GM12878 (cell line): ENCODE data around the gene NEDD8. TPM values are rescaled to one million over a fixed set of nuclear protein-coding genes. Genes with fewer than 3 reads are reported as not detected.
A peak's percentile ranks its signal among the peaks of the same experiment; 100 is the strongest.

Experiments used
- BMI1 ChIP-seq: fragments of 450-650 bp; IDR thresholded peaks from 2 replicates; pipeline ENCODE4 v1.6.1; 2016; ENCODE audit warnings: mild to moderate bottlenecking, moderate library complexity, borderline replicate concordance
- CHD1 ChIP-seq: IDR thresholded peaks from 2 replicates; pipeline ENCODE4 v1.6.1; 2012; ENCODE audit warnings: low read depth, low read length, improper control_type of control experiment
- EED ChIP-seq: sonication (generic); IDR thresholded peaks from 2 replicates; pipeline ENCODE4 v1.6.1; 2016; ENCODE audit warnings: antibody characterized with exemption, low read depth
- ETV6 ChIP-seq, 2 experiments: fragments of 450-650 bp in 1 of 2; IDR thresholded peaks in 1 of 2; conservative IDR thresholded peaks in 1 of 2; 2 replicates each; pipeline ENCODE4 v1.6.1; 2014; ENCODE audit warnings: antibody characterized with exemption in 1 of 2, borderline replicate concordance in 1 of 2, low read depth in 1 of 2, mild to moderate bottlenecking in 1 of 2, moderate library complexity in 1 of 2
- GABPA ChIP-seq: IDR thresholded peaks from 2 replicates; pipeline ENCODE4 v1.6.1; 2014; ENCODE audit warnings: antibody characterized with exemption, low read depth, mild to moderate bottlenecking, inconsistent platforms
- HCFC1 ChIP-seq: fragments of 150-350 bp; IDR thresholded peaks from 2 replicates; pipeline ENCODE4 v1.6.1; 2014; ENCODE audit warnings: low read length
- HDAC6 ChIP-seq: fragments of 200-600 bp; sonication (generic); IDR thresholded peaks from one replicate; pipeline ENCODE4 v1.8.0; 2017; ENCODE audit warnings: antibody characterized with exemption; ENCODE audit not compliant: unreplicated experiment
- MEF2B ChIP-seq: fragments of 450-650 bp; IDR thresholded peaks from 2 replicates; pipeline ENCODE4 v1.6.1; 2018; ENCODE audit warnings: mild to moderate bottlenecking, moderate library complexity; ENCODE audit not compliant: partially characterized antibody, poor library complexity, severe bottlenecking
- RUNX3 ChIP-seq: IDR thresholded peaks from 2 replicates; pipeline ENCODE4 v1.6.1; 2012; ENCODE audit warnings: low read length, inconsistent platforms
- SIN3A ChIP-seq: IDR thresholded peaks from 2 replicates; pipeline ENCODE4 v1.6.1; 2012; ENCODE audit warnings: low read depth, low read length, improper control_type of control experiment
- STAT1 ChIP-seq: fragments of 450-650 bp; conservative IDR thresholded peaks from 2 replicates; pipeline ENCODE4 v1.6.1; 2014; ENCODE audit warnings: antibody characterized with exemption, mild to moderate bottlenecking
- TARDBP ChIP-seq: IDR thresholded peaks from 2 replicates; pipeline ENCODE4 v1.6.1; 2016; ENCODE audit warnings: borderline replicate concordance
- ZBED1 ChIP-seq: IDR thresholded peaks from 2 replicates; pipeline ENCODE4 v1.6.1; 2016; ENCODE audit warnings: borderline replicate concordance
- ZNF24 ChIP-seq: fragments of 450-650 bp; IDR thresholded peaks from 2 replicates; pipeline ENCODE4 v1.6.1; 2017; ENCODE audit warnings: antibody characterized with exemption, mild to moderate bottlenecking
- polyA plus RNA-seq, 11 experiments: library from polyadenylated mRNA; depleted of rRNA in 4 of 11; unstranded in 6 of 11; stranded (reverse) in 5 of 11; fragments of >200 nt; fragmentation: Nextera tagmentation in 4 of 11; fragmentation: Illumina TruSeq in 1 of 11; extraction: Ambion mirVana in 4 of 11; extraction: Trizol in 1 of 11; gene quantifications; 1 replicate in 1 of 11; 2 replicates in 10 of 11; pipeline versions ENCODE4 v1.2.1 to v1.2.3, GENCODE V29; 2011 to 2016; ENCODE audit warnings: inconsistent platforms in 2 of 11, missing spikeins in 2 of 11, low read depth in 1 of 11
- total RNA-seq, 4 experiments: library from RNA; depleted of rRNA in 3 of 4; stranded (reverse); fragments of >200 nt in 3 of 4; fragmentation: Illumina TruSeq in 1 of 4; extraction: Trizol in 1 of 4; gene quantifications; 2 replicates each; pipeline versions ENCODE4 v1.2.1 to v1.2.3, GENCODE V29; 2013 to 2021
- TF ChIP-seq, protein P1 (sequence below): fragments of 450-650 bp; IDR thresholded peaks from 2 replicates; pipeline ENCODE4 v1.6.1; 2016; ENCODE audit warnings: mild to moderate bottlenecking
- TF ChIP-seq, protein P2 (sequence below): fragments of 450-650 bp; IDR thresholded peaks from 2 replicates; pipeline ENCODE4 v1.6.1; 2018; ENCODE audit warnings: borderline replicate concordance, mild to moderate bottlenecking; ENCODE audit not compliant: partially characterized antibody
- TF ChIP-seq, protein P3 (sequence below): fragments of 450-650 bp; IDR thresholded peaks from 2 replicates; pipeline ENCODE4 v1.6.1; 2017; ENCODE audit warnings: antibody characterized with exemption, mild to moderate bottlenecking, moderate library complexity
- TF ChIP-seq, protein P4 (sequence below): IDR thresholded peaks from 2 replicates; pipeline ENCODE4 v1.6.1; 2012; ENCODE audit warnings: low read depth, low read length, improper control_type of control experiment
- TF ChIP-seq, protein P5 (sequence below): IDR thresholded peaks from 2 replicates; pipeline ENCODE4 v1.6.1; 2012; ENCODE audit warnings: low read depth, low read length, improper control_type of control experiment

NEDD8 gene
- total and polyA plus RNA-seq, 10 of the 15 experiments (the other 5 are each of a cell fraction or from before 2014, with no cell fraction given) = 164 to 991 (median 300) TPM

DNA sequence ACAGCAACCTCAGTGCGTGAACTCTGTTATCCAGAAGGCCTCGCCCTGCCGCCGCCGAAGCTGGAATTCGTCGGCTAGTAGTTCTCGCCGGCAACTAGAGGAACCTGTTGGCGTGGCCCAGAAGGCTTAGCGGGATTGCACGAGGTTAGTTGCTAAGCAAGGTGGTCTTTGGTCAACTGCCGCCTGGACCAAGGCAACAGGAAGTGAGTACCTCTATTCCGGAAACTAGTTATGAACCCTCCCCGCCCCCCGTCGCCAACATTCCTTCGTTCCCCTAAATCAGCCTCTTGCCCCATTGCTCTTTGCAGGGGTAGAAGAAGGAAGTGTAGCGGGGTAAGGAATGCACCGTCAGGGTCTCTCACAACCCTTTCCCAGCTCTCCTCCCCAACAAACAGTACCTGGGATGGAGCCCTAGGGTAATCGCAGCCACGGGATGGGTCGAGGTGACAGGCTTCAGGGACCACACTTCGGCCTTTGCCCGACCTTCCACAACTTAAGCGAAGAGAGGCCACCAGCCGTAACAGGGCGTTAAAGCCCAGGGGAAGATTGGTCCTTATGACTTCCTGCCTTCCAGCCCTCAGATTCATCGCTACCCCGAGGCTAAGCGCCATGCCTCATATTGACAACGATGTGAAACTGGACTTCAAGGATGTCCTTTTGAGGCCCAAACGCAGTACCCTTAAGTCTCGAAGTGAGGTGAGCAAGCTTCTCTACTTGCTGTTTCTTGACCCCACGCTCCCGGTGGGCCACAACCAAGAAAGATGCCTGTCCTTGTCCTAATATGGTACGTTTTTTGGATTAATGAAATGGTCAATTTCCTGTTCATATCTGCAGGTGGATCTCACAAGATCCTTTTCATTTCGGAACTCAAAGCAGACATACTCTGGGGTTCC lies 724 bp upstream of the NEDD8 start, which contains the start of gene GMPR2 (continued):
- TF ChIP-seq, protein P1, sequence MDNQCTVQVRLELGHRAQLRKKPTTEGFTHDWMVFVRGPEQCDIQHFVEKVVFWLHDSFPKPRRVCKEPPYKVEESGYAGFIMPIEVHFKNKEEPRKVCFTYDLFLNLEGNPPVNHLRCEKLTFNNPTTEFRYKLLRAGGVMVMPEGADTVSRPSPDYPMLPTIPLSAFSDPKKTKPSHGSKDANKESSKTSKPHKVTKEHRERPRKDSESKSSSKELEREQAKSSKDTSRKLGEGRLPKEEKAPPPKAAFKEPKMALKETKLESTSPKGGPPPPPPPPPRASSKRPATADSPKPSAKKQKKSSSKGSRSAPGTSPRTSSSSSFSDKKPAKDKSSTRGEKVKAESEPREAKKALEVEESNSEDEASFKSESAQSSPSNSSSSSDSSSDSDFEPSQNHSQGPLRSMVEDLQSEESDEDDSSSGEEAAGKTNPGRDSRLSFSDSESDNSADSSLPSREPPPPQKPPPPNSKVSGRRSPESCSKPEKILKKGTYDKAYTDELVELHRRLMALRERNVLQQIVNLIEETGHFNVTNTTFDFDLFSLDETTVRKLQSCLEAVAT = no peak; the same call in 1 of the 2 replicates
- TF ChIP-seq HDAC6 (no peak), MEF2B (no peak), SIN3A (no peak; the same call in 1 of the 2 replicates), RUNX3 (0 out of 2 replicates have a peak, but pooled peaks have one; percentile 16), CHD1 (no peak), TARDBP (no peak), ZNF24 (no peak), ETV6 (conservative IDR thresholded peaks at IDR 0.05 in 1 of 2, IDR thresholded peaks at IDR 0.05 in 1 of 2; ENCODE audit: borderline replicate concordance in 1 of 2, low read depth in 1 of 2) (0 out of 4 replicates have a peak, but pooled peaks of 1 of the 2 experiments have one; percentile 17), STAT1 (no peak), BMI1 (0 out of 2 replicates have a peak, but pooled peaks have one; percentile 22), HCFC1 (no peak), ZBED1 (no peak), EED (no peak), GABPA (peak; percentile 88)
- TF ChIP-seq, protein P2, sequence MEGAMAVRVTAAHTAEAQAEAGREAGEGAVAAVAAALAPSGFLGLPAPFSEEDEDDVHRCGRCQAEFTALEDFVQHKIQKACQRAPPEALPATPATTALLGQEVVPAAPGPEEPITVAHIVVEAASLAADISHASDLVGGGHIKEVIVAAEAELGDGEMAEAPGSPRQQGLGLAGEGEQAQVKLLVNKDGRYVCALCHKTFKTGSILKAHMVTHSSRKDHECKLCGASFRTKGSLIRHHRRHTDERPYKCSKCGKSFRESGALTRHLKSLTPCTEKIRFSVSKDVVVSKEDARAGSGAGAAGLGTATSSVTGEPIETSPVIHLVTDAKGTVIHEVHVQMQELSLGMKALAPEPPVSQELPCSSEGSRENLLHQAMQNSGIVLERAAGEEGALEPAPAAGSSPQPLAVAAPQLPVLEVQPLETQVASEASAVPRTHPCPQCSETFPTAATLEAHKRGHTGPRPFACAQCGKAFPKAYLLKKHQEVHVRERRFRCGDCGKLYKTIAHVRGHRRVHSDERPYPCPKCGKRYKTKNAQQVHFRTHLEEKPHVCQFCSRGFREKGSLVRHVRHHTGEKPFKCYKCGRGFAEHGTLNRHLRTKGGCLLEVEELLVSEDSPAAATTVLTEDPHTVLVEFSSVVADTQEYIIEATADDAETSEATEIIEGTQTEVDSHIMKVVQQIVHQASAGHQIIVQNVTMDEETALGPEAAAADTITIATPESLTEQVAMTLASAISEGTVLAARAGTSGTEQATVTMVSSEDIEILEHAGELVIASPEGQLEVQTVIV = peak; percentile 69
- TF ChIP-seq, protein P3, sequence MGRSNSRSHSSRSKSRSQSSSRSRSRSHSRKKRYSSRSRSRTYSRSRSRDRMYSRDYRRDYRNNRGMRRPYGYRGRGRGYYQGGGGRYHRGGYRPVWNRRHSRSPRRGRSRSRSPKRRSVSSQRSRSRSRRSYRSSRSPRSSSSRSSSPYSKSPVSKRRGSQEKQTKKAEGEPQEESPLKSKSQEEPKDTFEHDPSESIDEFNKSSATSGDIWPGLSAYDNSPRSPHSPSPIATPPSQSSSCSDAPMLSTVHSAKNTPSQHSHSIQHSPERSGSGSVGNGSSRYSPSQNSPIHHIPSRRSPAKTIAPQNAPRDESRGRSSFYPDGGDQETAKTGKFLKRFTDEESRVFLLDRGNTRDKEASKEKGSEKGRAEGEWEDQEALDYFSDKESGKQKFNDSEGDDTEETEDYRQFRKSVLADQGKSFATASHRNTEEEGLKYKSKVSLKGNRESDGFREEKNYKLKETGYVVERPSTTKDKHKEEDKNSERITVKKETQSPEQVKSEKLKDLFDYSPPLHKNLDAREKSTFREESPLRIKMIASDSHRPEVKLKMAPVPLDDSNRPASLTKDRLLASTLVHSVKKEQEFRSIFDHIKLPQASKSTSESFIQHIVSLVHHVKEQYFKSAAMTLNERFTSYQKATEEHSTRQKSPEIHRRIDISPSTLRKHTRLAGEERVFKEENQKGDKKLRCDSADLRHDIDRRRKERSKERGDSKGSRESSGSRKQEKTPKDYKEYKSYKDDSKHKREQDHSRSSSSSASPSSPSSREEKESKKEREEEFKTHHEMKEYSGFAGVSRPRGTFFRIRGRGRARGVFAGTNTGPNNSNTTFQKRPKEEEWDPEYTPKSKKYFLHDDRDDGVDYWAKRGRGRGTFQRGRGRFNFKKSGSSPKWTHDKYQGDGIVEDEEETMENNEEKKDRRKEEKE = no peak
- TF ChIP-seq, protein P4, sequence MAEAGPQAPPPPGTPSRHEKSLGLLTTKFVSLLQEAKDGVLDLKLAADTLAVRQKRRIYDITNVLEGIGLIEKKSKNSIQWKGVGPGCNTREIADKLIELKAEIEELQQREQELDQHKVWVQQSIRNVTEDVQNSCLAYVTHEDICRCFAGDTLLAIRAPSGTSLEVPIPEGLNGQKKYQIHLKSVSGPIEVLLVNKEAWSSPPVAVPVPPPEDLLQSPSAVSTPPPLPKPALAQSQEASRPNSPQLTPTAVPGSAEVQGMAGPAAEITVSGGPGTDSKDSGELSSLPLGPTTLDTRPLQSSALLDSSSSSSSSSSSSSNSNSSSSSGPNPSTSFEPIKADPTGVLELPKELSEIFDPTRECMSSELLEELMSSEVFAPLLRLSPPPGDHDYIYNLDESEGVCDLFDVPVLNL = no peak
- TF ChIP-seq, protein P5, sequence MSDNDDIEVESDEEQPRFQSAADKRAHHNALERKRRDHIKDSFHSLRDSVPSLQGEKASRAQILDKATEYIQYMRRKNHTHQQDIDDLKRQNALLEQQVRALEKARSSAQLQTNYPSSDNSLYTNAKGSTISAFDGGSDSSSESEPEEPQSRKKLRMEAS = no peak
